ENCODE results near the gene PRRX2.

- TF ChIP-seq CTCF (optimal IDR thresholded peaks at IDR 0.05 in 1 of 3, IDR thresholded peaks at IDR 0.05 in 1 of 3, conservative IDR thresholded peaks at IDR 0.05 in 1 of 3; ENCODE audit: extremely low read depth in 1 of 3, insufficient read depth in 2 of 3, low read length in 3 of 3) (no peak), EZH2 (IDR thresholded peaks at IDR 0.05; ENCODE audit: low read length) (no peak)
Observed at GRCh38 chr9:129725795-129726251, 60.4 kb downstream of the PRRX2 start.
